Measurements from ENCODE around the gene SP7.
"Not testable (repeated sequence)": the region's sequence is repeated elsewhere in the genome, so short reads cannot be mapped to it uniquely, and the experiment has no call there.

Gene SP7

DNA sequence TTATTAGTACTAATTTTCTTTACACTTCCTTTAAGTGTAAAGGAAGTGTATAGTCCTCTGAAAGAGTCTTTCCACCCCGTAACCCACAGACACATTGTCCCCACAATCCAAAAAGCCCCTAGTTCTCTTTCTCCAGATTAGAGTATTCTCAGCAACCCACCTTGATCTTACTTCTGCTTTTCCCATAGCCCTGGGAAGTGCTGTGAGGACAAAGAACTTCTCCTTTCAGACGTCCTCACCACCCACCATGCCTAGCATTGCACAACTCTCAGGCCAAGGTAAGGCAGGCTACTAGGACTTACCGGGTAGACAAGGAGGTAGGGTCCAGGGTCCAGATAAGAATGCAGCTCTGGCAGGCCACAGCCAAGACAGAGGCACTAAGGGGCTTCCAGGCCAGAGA lies 22.2 kb downstream of the SP7 start:
- DNase-seq = peak; percentile 28 to 55

GRCh38 chr12:53308276-53308675 lies 27.9 kb downstream of the SP7 start:
- no peak for DNase-seq

GRCh38 chr12:53306826-53307225 lies 29.3 kb downstream of the SP7 start:
- no peak for DNase-seq

DNA sequence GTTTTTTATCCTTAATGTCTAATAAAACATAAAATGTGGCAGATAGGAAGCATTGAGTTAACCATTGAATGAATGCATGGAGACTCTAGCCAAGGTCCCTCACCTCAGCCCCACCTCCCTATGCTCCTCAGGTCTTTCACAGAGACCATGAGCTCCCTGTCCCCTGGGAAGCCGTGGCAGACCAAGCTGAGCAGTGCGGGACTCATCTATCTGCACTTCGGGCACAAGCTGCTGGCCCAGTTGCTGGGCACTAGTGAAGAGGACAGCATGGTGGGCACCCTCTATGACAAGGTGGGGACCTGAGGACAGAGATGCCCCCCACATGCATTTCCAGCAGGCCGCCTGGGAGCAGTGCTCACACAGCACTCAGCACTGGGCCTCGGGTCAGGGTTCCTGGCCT lies 33.3 kb downstream of the SP7 start:
- no peak for DNase-seq

GRCh38 chr12:53300187-53300586 lies 36.0 kb downstream of the SP7 start:
- DNase-seq = peak; percentile 28 to 68

GRCh38 chr12:53299454-53300180 lies 36.5 kb downstream of the SP7 start, which contains the start of gene MYG1:
TSS of gene MYG1 (plus strand) at chr12:53299695. CDS start at chr12:53299738, 43 bp downstream.
- DNase-seq = peak; percentile 84 to 89

DNA sequence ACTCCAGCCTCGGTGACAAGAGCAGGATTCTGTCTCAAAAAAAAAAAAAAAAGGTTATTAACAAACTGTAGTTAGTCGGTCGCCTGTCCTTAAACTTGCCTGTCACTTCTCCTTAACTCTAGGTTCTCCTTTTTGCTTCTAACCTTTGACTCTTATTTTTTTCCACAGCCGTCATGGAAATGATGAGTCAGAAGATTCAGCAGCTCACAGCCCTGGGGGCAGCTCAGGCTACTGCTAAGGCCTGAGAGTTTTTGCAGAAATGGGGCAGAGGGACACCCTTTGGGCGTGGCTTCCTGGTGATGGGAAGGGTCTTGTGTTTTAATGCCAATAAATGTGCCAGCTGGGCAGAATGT lies 37.1 kb downstream of the SP7 start:
- DNase-seq = peak; percentile 91 to 96

- DNase-seq = peak; percentile 69 to 84
These were observed 38.0 kb downstream of the SP7 start for GRCh38 chr12:53298164-53298563.

- DNase-seq = not testable (repeated sequence)
These were observed 39.0 kb downstream of the SP7 start for GRCh38 chr12:53297106-53297505.

DNA sequence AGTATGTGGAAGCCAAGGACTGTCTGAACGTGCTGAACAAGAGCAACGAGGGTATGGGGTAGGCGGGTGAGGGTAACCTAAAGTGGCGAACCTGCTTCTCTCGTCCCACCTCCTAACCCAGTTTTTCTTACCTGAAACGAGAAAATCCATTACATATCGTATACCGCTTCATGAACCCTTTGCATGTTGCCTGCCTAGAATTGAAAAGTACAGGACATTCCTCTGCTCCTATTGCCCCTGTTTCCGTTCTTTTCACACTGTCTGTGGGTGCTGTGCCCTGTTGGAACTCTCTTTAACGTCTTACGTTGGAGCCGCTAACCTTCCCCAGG lies 40.3 kb downstream of the SP7 start:
- no peak for DNase-seq

DNA sequence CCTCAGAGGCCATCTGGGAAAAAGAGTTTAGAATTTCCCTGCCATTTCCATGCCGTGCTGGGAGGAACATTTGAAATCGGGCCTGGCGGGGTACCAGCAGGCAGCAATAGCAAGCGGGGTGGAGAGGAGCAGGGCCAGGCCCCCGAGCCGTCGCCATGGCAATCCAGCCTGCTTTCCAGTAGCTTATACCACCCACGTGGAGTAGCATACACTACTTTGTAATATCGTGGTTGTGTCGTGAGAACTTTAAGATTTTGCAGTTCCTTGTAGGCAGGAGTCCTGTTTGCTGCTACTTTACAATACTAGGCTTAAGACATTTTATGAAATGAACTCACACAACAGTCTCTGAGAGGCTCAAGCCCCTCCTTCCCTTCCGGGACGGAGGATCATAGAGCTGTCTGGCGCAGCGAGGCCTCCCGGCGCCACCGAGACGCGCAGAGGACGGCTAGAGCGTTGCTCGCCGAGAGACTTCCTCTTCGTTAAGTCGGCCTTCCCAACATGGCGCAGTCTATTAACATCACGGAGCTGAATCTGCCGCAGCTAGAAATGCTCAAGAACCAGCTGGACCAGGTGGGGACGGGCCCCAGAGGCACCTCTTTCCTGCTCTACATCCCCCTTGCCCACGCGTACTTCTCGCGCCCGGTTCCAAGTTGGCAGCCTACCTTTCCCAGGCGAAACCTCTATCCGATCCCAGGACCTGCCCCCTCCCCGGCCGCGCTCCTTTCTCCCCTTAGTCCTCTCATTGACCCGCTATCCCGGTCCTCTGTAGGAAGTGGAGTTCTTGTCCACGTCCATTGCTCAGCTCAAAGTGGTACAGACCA lies 40.9 kb downstream of the SP7 start, which contains the start of gene PFDN5:
Gene PFDN5, plus strand, starts transcription at position 473 of the 821 bp plus-strand sequence. Its CDS starts 26 bp downstream, at position 499.
- DNase-seq = peak; percentile 79 to 87

GRCh38 chr12:53292426-53292825 lies 43.7 kb downstream of the SP7 start:
- no peak for DNase-seq

DNA sequence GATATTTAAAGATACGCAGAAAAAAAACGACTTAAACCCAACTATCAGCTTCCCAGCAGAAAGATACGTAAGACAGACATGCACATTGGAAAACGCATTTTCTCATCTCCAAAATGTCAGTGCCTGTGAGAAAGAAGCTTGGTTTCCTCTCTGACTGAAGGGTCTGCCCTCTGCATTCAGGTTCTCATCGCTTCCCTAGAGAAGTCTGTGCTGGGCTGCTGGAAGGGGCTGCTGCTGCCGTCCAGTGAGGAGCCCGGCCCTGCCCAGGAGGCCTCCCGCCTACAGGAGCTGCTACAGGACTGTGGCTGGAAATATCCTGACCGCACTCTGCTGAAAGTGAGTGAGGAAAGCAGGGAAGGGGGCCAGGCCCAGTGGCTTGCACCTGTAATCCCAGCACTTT lies 45.5 kb downstream of the SP7 start:
- DNase-seq = no peak

DNA sequence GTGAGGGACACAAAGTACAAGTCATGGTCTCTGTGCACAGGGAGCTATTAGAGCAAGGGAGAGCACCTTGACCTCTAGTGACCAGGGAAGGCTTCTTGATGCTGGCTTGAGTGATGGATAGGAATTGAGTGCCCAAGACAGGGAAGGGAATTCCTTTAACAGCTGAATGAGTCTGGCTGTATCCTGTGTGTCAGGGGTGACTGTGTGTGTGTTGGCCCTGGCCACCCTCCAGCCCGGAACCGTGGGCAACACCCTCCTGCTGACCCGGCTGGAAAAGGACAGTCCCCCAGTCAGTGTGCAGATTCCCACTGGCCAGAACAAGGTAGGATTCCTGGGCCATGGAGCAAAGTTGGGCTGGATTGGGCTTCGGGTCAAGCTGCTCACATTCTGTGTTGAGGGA lies 46.3 kb downstream of the SP7 start:
- no peak for DNase-seq

- DNase-seq = no peak
These were observed 47.8 kb downstream of the SP7 start for GRCh38 chr12:53288322-53288721.

DNA sequence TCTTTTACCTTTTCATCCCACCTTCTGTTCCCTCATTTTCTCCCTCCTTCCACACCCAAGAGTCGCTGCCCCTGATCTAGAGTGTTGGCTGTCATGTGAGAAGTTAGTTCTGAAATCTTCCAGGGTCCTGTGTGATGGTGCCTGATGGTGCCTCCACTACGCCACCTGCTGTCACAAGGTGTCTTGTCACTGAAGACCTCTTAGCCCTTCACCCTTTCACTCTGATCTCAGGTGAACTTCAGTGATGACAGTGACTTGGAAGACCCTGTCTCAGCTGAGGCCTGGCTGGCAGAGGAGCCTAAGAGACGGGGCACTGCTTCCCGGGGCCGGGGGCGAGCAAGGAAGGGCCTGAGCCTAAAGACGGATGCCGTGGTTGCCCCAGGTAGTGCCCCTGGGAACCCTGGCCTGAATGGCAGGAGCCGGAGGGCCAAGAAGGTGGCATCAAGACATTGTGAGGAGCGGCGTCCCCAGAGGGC lies 48.4 kb downstream of the SP7 start:
- peak; percentile 54 to 72 for DNase-seq

DNA sequence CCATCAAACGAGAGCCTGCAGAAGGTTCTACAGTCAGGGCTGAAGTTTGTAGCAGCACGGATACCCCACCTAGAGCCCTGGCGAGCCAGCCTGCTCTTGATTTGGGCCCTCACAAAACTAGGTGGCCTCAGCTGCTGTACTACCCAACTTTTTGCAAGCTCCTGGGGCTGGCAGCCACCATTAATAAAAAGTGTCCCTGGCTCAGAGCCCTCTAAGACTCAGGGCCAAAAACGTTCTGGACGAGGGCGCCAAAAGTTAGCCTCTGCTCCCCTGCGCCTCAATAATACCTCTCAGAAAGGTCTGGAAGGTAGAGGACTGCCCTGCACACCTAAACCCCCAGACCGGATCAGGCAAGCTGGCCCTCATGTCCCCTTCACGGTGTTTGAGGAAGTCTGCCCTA lies 49.7 kb downstream of the SP7 start:
- no peak for DNase-seq

DNA sequence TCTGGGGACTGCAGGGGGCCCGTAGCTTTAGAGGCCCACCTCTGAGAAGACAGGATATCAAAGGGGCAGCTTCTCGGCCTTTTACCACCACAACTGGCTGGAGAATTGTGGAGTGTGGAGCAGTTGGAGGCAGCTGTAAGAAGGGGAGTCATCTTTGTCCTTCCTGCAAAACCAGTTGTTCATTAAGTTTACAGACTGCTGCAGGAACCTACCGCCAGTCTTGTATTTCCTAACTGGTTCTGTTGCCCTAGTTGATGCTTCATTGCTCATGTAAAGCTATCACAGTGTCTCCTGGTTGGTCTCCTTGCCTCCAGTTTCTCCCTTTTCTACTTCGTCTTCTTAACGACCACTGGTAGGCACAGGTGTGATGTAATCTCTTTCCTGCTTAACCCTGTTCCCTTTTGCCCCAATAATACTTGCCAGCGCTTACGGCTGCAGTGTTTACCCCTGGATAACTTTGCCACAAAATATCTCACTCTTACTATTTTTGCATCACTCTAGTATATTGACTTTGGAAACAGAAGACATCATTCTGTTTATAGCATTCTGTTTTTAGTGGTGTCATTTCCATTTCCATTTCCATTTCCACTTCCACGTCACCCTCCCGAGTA lies 56.2 kb downstream of the SP7 start:
- no peak for DNase-seq

GRCh38 chr12:53279283-53279869 lies 56.8 kb downstream of the SP7 start:
- DNase-seq = no peak

- no peak for DNase-seq
These were observed 58.2 kb downstream of the SP7 start for GRCh38 chr12:53277981-53278380.

Data from inflammatory macrophage (primary cell).